ENCODE measurements around the gene UACA.

The UACA gene

DNA sequence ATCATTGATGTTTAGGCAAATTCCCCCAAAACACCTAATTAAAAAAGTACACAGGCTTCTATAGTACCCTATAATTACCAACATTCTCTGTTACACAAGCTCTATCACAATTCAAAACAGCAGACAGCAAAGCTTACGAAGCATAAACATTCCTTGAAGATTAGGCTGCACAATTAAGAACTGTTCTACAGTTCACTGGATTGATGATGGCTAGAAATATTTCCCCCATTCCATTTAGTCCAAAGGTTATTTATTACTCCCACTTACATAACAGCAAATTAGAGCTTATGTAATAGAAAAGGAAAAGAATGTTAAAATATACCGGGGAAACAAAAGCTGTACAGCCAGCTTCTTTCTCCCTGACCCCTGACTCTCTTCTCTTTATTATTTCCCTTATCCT is 49.3 kb downstream of the UACA start:
- no peak for DNase-seq (ENCODE audit: low read depth in 2 of 2)

GRCh38 chr15:70712271-70712670 is 51.1 kb downstream of the UACA start:
- no peak for DNase-seq (ENCODE audit: low read depth in 2 of 2)

DNA sequence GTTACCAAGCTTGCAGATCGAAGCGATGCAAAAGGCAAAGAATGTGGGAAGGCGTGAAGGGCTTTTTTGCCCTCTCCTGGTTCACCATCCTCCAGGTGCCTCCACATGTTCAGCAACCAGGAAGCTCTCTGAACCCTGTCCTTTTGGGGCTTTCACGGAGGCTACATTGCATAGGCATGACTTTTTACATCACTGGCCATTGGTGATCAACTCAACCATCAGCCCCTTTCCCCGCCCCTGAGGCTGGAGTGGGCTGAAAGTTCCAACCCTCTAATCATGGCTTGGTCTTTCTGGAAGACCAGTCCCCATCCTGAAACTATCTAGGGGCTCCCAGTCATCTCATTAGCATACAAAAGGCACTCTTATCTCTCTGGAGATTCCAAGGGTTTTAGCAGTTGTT is 52.6 kb downstream of the UACA start:
- no peak for DNase-seq (ENCODE audit: low read depth in 2 of 2)

GRCh38 chr15:70708839-70709238 is 54.5 kb downstream of the UACA start:
- DNase-seq (ENCODE audit: low read depth in 2 of 2), result no peak

DNA sequence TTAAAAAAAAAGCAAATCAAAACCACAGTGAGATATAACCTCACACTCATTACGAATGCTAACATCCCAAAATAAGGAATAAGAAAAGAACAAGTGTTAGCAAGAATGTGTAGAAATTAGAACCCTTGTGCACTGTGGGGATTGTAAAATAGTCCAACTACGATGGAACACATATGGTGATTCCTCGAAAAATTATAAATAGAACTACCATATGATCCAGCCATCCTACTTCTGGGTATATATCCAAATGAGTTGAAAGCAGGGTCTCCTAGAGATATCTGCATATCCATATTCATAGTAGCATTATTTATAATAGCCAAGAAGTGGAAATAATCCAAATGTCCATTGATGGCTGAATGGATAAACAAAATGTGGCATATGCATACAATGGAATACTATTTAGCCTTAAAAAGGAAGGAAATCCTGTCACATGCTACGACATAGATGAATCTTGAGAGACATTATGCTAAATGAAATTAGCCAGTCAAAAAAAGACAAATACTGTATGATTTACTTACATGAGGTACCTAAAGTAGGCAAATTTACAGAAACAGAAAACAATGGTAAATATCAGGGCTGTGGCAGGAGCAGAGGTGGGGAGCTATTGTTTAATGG is 55.6 kb downstream of the UACA start:
- DNase-seq (ENCODE audit: low read depth in 2 of 2), result no peak

DNA sequence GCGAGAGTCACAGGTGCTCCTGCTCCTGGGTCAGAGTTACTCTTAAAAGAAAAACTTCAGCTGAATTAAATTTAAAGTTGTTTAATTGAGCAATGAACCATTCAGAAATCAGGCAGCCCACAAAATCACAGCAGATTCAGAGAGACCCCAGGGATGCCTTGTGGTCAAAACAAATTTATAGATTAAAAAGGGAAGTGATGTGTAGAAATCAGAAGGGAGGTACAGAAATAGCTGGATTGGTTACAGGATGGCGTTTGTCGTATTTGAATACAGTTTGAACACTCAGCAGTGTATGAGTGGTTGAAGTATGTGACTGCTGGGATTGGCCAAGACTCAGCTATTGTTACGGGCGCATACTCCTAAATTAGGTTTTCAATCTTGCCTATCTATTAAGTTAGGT is 58.6 kb downstream of the UACA start:
- DNase-seq (ENCODE audit: low read depth in 2 of 2), result no peak

- DNase-seq (ENCODE audit: low read depth in 2 of 2), result no peak
Measured at GRCh38 chr15:70704166-70704565, 59.2 kb downstream of the UACA start.

DNA sequence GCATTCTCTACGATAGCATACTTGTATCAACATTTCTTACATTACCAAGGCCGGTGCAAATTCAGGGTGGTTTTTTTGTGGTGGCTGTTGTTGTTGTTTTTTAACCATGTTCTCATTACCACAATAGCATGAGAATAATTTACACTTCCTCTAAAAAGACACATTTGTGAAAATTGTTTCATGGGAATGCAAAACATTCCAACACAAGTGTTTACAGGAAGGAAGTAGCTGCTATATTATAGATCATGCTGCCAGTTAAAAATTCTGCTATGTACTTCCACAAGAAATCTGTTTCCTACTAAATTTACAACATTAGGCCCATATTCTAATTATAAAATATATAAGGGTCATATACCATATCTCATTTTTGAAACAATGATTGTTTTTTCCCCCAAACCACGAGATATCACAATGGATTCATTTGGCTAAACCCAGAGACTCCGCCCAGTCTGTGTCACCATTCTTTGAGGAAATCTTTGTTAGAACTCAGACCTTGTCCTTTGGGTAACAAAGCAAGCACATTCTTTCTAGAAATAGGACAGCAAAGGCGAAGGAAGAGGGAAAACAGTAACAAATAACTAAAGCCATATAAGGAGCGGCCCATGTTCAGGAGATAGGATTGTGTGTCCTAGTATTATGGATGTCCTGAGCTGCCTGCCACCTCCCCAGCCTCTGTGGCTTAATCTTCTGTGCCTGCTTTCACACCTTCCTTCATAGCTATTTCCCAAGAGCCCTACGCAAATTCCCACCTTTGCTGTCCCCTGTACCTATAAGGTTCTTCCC is 60.1 kb downstream of the UACA start:
- DNase-seq (ENCODE audit: low read depth in 2 of 2), result no peak

GRCh38 chr15:70702584-70702983 is 60.8 kb downstream of the UACA start:
- DNase-seq (ENCODE audit: low read depth in 2 of 2), result no peak

- no peak for DNase-seq (ENCODE audit: low read depth in 2 of 2)
Measured at GRCh38 chr15:70701891-70702568, 61.3 kb downstream of the UACA start.

- DNase-seq (ENCODE audit: low read depth in 2 of 2), result no peak
Measured at GRCh38 chr15:70701171-70701570, 62.2 kb downstream of the UACA start.

DNA sequence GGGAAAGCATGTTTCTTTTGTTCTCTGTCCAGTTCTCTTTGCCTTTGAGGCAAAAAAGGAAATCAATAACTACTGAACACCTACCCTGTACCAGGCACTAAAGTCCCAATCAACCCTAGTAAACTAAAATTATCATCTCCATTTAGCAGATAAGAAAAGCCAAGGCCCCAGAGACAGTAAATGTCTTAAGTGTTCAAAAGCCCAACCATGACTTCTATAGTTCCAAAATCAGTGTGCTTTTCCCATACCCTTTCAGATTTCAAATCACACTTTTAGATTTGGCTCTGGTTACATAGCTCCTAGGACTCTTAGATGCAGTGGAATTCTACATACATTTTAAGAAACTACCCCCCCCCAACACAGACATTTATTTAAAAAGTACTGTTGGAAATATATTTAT is 63.5 kb downstream of the UACA start:
- DNase-seq (ENCODE audit: low read depth in 2 of 2), result no peak

DNA sequence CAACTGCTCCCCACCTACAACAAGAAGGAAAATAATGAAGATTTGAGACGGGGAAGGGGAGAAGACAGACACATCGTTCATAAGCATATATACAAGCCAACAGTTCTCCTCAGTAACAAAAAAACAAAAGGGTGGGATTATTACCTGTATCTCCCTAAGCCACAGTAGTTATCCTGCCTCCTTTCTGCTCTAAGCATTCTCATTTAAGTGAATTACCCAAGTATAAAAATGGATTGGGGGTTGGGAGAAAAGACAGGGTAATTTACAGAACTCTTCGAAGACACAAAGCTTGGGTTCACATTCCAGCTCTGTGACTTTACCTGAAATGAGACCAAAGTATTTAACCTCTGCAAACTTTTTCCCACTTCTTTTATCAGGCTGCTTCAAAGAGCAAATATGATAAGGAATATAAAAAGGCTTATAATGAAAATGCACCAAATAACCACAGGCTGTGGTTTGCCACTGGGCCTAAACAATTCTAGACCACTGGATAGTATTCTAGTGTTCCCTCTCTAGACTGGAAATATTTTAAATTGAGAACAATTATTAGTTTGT is 64.4 kb downstream of the UACA start:
- DNase-seq (ENCODE audit: low read depth in 2 of 2), result no peak

DNA sequence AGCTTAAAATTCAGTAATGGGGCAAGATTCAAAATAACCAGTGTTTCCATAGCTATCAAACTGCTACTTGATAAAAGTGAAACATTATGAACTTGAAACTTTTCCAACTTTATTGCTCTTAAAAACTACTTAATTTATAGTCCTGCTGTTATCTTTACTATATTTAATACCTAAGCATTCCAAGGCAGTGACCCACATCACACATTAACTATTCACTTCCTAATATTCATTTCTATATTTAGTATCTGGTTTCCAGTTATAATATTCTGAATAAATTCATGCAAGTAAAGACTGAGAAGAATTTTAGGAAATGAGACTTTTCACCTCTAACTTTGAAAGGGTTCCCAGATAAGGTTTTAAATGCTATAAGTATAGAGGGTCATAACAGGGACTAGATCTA is 64.9 kb downstream of the UACA start:
- no peak for DNase-seq (ENCODE audit: low read depth in 2 of 2)

- no peak for DNase-seq (ENCODE audit: low read depth in 2 of 2)
Measured at GRCh38 chr15:70690491-70691276, 72.7 kb downstream of the UACA start.

GRCh38 chr15:70690021-70690420 is 73.3 kb downstream of the UACA start:
- no peak for DNase-seq (ENCODE audit: low read depth in 2 of 2)

DNA sequence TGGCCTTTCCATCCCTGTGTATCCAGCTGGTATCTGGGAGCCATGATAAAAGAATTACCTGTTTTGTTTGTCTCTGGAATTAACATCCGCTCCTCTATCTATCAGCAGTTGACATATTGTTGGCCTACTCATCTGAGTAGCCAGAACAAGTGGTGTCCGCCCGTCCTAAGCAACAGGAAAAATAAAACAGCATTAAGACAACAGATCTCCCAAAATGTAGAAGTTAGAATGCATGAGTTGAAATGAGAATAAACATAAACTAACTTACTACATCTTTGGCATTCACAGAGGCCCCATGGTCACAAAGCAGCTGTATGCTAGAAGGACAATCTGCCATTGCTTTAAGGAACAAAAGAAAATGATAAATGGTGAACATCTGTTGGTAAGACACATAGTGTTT is 75.9 kb downstream of the UACA start:
- DNase-seq (ENCODE audit: low read depth in 2 of 2), result no peak

DNA sequence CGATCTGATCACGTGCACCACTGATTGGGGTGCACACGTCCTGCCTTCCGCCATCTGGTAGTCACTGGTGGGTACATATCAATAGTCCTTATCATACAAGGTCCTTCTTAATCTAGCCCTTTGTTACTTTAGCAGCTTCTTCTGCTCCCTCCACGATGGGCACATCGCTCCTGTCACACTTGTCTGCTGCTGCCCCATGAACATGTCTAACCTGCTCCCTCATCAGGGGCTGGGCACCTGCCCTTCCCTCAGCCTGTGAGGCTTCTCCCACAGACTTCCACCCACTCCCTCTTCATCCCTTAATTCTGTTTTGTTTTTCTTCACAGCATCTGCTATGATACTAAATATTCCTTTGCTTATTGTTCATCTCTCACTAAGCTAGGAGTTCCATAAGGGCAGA is 82.5 kb downstream of the UACA start:
- no peak for DNase-seq (ENCODE audit: low read depth in 2 of 2)

- no peak for DNase-seq (ENCODE audit: low read depth in 2 of 2)
Measured at GRCh38 chr15:70679919-70680231, 83.5 kb downstream of the UACA start.

DNA sequence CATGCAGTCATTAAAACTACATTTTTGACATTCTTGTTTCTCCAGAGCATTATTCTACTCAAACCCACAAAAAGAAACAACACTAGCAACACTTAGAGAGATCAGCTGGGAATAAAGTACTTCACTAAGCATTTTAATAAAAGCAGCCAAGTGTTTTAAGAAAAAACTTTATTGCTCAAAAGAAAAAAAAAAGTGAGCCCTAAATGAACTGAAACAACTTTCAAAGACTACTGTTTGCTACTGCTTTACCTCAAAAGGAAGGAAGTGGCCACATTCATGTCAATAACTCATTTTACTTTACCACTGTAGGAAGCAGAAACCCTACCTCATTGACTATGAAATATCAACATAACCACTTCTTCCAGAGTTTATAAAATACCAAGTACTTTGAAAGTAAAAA is 91.3 kb downstream of the UACA start:
- no peak for DNase-seq (ENCODE audit: low read depth in 2 of 2)

- DNase-seq (ENCODE audit: low read depth in 2 of 2), result no peak
Measured at GRCh38 chr15:70670680-70671079, 92.7 kb downstream of the UACA start.

GRCh38 chr15:70669966-70670658 is 93.2 kb downstream of the UACA start:
- DNase-seq (ENCODE audit: low read depth in 2 of 2), result no peak

Data from activated CD4-positive, alpha-beta T cell treated with anti-CD3 and anti-CD28 coated beads for 24 hours (primary cell).